ENCODE measurements around the gene USP46. TPM values are rescaled to one million over a fixed set of nuclear protein-coding genes. Genes with fewer than 3 reads are reported as not detected.
A peak's percentile ranks its signal among the peaks of the same experiment; 100 is the strongest.

USP46 gene, protein sequence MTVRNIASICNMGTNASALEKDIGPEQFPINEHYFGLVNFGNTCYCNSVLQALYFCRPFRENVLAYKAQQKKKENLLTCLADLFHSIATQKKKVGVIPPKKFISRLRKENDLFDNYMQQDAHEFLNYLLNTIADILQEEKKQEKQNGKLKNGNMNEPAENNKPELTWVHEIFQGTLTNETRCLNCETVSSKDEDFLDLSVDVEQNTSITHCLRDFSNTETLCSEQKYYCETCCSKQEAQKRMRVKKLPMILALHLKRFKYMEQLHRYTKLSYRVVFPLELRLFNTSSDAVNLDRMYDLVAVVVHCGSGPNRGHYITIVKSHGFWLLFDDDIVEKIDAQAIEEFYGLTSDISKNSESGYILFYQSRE
- total RNA-seq (10 to 100 TPM; 25.7 to 26.9 TPM), polyA plus RNA-seq (10 to 100 TPM in 1 of 2 donors, 1 to 10 TPM in 1; 6.4 to 12.0 TPM)

DNA sequence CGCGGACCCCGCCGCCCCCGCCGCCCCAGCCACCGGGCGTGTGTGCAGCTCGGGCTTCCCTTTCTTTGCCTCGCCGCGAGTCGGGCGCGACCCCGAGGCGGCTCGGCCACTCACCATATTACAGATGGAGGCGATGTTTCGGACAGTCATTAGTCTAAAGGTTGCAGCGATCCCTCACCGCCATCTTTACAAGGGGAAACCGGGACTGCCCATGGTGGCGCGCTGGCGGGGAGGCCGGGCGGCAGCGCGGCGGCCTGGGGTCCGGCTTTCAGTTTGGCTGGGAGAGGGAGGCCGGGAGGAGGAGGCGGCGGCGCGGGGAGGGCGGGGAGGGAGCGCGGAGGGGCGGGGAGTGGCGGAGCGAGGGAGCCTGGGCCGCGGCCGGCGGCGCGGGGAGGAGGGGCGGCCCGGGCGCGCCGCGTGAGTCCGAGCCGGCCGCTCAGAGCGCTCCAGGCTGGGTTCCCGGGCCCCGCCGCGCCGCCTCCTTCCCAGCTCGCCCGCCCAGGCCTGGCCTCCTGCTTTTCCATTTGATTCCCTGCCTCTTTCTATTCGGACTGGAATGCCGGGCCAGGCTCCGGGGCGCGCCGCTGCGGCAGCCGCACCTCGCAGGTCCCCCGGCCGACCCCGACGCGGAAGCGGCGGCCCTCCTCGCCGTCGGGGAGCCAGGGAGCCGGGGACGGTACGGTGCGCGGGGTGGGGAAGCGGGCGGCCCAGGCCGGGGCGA is at the start of gene USP46:
TSS of gene USP46 (minus strand) at position 301 of the 721 bp plus-strand sequence. CDS start at position 150, 151 bp downstream.
- H3K36me3 ChIP-seq (ENCODE audit: insufficient read depth, low read length), result no peaks in the 10 kb centered on the region
- POLR2A ChIA-PET (ENCODE audit: partially characterized antibody), result interaction anchor here (1.0 to 5.3 kb wide), 8 partner anchors 11 to 816 kb away, joined by 3 to 68 read pairs (median 4); partner anchors contain the start of gene DCUN1D4
- H3K4me3 ChIP-seq (ENCODE audit: low read length in 2 of 2), result peak within 1 kb of the TSS; percentile 57 to 59
- peak within 1 kb of the TSS; percentile 77 to 94 (median 92) for H3K27ac Mint-ChIP-seq
- H3K27me3 Mint-ChIP-seq, result no peaks in the 10 kb centered on the region
- intact Hi-C loops (cut with micrococcal nuclease), result loop anchor here (1.0 to 10.0 kb wide), 6 partner anchors 42 to 1436 kb away; partner anchors contain the start of gene RASL11B
- H3K27ac ChIP-seq (ENCODE audit: low read depth, low read length), result peak within 1 kb of the TSS; percentile 54
- no peaks in the 10 kb centered on the region for H3K27me3 ChIP-seq (ENCODE audit: insufficient read depth, low read length)
- H3K4me1 Mint-ChIP-seq, result peaks cover 32 to 53% (median 43%) of the 10 kb centered on the region in 4 donors
- peaks cover 30 to 31% of the 10 kb centered on the region in 2 donors for H3K36me3 Mint-ChIP-seq
- peak within 1 kb of the TSS; percentile 86 to 94 (median 92) for H3K4me3 Mint-ChIP-seq
- CTCF ChIA-PET (ENCODE audit: partially characterized antibody), result interaction anchor here (0.7 kb wide), 1 partner anchor 72 kb away, joined by 3 read pairs; no protein-coding TSS in a partner anchor
- peak; percentile 38 to 55 (median 50) for DNase-seq
- H3K9me3 ChIP-seq (ENCODE audit: control insufficient read depth in 1 of 2, low read length in 2 of 2), result no peaks in the 10 kb centered on the region
- H3K4me1 ChIP-seq (ENCODE audit: insufficient read depth, low read length), result peaks cover 24% of the 10 kb centered on the region
- H3K9me3 Mint-ChIP-seq, result peaks cover 0 to 21% (median 9%) of the 10 kb centered on the region in 8 donors

DNA sequence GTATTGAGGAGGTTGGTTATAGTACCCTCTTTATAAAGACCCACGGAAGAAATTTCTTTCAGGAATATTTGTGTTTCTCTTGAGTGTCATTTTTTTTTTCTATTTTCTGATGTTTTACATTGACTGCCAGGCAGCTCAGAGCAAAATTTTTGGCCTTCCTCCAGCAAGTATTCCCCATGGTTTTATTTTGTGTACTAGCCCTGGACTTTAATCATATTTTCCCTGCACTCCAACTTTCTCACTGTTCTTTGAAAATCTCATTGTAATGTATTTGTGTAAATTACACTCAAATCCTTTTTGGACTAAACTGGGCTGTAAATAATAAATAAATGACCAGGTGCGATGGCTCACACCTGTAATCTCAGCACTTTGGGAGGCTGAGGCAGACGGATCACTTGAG is 45.6 kb upstream of the USP46 start:
- Histone ChIP-seq H3K4me1 (ENCODE audit: insufficient read depth, low read length) (no peaks in the 10 kb centered on the region), H3K9me3 (ENCODE audit: control insufficient read depth in 1 of 2, low read length in 2 of 2) (no peaks in the 10 kb centered on the region), H3K4me3 (ENCODE audit: low read length in 2 of 2) (no peak overlapping the region), H3K36me3 (ENCODE audit: insufficient read depth, low read length) (no peaks in the 10 kb centered on the region), H3K27me3 (ENCODE audit: insufficient read depth, low read length) (no peaks in the 10 kb centered on the region), H3K27ac (ENCODE audit: low read depth, low read length) (no peak overlapping the region)
- ChIA-PET CTCF (ENCODE audit: partially characterized antibody) (no interaction called here), POLR2A (ENCODE audit: partially characterized antibody) (interaction anchor here (1.2 kb wide), 1 partner anchor 9 kb away, joined by 3 read pairs; no protein-coding TSS in a partner anchor)
- DNase-seq, result no peak
- H3K4me3 Mint-ChIP-seq, result no peak overlapping the region
- peaks cover 0 to 1% of the 10 kb centered on the region in 2 donors for H3K27me3 Mint-ChIP-seq
- H3K36me3 Mint-ChIP-seq, result no peaks in the 10 kb centered on the region
- H3K9me3 Mint-ChIP-seq, result no peaks in the 10 kb centered on the region
- no peak overlapping the region for H3K27ac Mint-ChIP-seq
- intact Hi-C loops (cut with micrococcal nuclease), result no loop called here
- H3K4me1 Mint-ChIP-seq, result no peaks in the 10 kb centered on the region

DNA sequence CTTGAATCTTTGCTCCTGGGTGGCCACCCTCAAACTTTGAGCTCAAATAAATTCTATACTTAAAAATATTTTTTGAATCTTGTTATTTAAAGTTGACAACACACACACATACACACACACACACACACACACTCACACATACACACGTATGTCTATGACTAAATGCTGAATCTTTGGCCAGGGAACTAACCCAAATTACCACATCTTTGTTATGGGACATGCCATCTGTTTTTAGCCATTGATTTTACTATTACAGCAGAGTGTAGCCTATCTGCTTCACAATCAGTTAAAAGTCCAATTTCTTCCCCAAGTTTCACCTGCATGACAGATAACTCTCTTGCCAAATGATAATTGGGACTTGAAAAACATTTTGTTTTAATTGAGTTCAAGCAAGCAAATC is 45.0 kb upstream of the USP46 start:
- CTCF ChIA-PET (ENCODE audit: partially characterized antibody), result no interaction called here
- POLR2A ChIA-PET (ENCODE audit: partially characterized antibody), result interaction anchor here (1.2 kb wide), 1 partner anchor 9 kb away, joined by 3 read pairs; no protein-coding TSS in a partner anchor
- no peak for DNase-seq

DNA sequence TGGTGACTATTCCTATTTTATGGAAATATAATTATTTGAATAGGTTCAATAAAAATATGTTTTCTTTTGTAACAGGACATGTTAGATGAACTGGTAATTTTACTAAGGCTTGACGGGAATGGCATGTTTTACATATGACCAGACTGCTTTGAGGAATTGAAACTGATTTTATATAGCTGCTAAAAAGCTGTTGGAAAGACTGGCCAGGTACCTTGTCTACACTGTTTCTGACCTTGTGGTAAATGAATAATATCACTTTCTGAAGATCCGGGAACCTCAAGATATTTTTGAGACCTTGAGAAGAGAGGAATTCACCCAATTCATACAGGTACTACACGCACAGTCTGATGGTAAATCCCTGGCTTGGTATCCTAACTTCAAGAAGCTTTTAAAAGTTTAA is 42.1 kb upstream of the USP46 start:
- Mint-ChIP-seq H3K4me3 (no peak overlapping the region), H3K27ac (no peak overlapping the region), H3K36me3 (no peaks in the 10 kb centered on the region), H3K27me3 (peaks cover 0 to 1% of the 10 kb centered on the region in 2 donors), H3K9me3 (no peaks in the 10 kb centered on the region), H3K4me1 (peaks cover 3 to 6% (median 4%) of the 10 kb centered on the region in 4 donors)
- H3K36me3 ChIP-seq (ENCODE audit: insufficient read depth, low read length), result no peaks in the 10 kb centered on the region
- ChIA-PET POLR2A (ENCODE audit: partially characterized antibody) (interaction anchor here (2.2 kb wide), 1 partner anchor 21 kb away, joined by 6 read pairs; no protein-coding TSS in a partner anchor), CTCF (ENCODE audit: partially characterized antibody) (no interaction called here)
- intact Hi-C loops (cut with micrococcal nuclease), result no loop called here
- no peak for DNase-seq
- no peaks in the 10 kb centered on the region for H3K27me3 ChIP-seq (ENCODE audit: insufficient read depth, low read length)
- H3K4me3 ChIP-seq (ENCODE audit: low read length in 2 of 2), result no peak overlapping the region
- no peaks in the 10 kb centered on the region for H3K4me1 ChIP-seq (ENCODE audit: insufficient read depth, low read length)
- H3K27ac ChIP-seq (ENCODE audit: low read depth, low read length), result no peak overlapping the region
- H3K9me3 ChIP-seq (ENCODE audit: control insufficient read depth in 1 of 2, low read length in 2 of 2), result no peaks in the 10 kb centered on the region

More for the DNA sequence above, 45.0 kb upstream of the USP46 start:
- Histone ChIP-seq H3K9me3 (ENCODE audit: control insufficient read depth in 1 of 2, low read length in 2 of 2) (no peaks in the 10 kb centered on the region), H3K27ac (ENCODE audit: low read depth, low read length) (no peak overlapping the region), H3K36me3 (ENCODE audit: insufficient read depth, low read length) (no peaks in the 10 kb centered on the region), H3K4me3 (ENCODE audit: low read length in 2 of 2) (no peak overlapping the region), H3K27me3 (ENCODE audit: insufficient read depth, low read length) (no peaks in the 10 kb centered on the region), H3K4me1 (ENCODE audit: insufficient read depth, low read length) (no peaks in the 10 kb centered on the region)
- intact Hi-C loops (cut with micrococcal nuclease), result no loop called here
- H3K36me3 Mint-ChIP-seq, result no peaks in the 10 kb centered on the region
- H3K27me3 Mint-ChIP-seq, result peaks cover 0 to 1% of the 10 kb centered on the region in 2 donors
- H3K4me3 Mint-ChIP-seq, result no peak overlapping the region
- H3K9me3 Mint-ChIP-seq, result no peaks in the 10 kb centered on the region
- H3K4me1 Mint-ChIP-seq, result no peaks in the 10 kb centered on the region
- no peak overlapping the region for H3K27ac Mint-ChIP-seq

DNA sequence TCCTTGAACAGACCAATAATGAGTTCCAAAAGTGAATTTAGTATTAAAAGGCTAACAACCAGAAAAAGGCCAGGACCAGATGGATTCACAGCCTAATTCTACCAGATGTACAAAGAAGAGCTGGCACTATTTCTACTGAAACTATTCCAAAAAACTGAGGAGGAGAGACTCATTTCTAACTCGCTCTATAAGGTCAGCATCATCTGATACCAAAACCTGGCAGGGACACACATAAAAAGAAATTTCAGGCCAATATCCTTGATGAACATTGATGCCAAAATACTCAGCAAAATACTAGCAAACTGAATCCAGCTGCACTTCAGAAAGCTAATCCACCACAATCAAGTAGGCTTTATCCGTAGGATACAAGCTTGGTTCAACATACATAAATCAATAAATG is 35.8 kb upstream of the USP46 start:
- H3K9me3 Mint-ChIP-seq, result peaks cover 3 to 33% (median 27%) of the 10 kb centered on the region in 8 donors
- no peak overlapping the region for H3K27ac ChIP-seq (ENCODE audit: low read depth, low read length)
- H3K27me3 Mint-ChIP-seq, result peaks cover 0 to 10% of the 10 kb centered on the region in 2 donors
- no peaks in the 10 kb centered on the region for H3K9me3 ChIP-seq (ENCODE audit: control insufficient read depth in 1 of 2, low read length in 2 of 2)
- CTCF ChIA-PET (ENCODE audit: partially characterized antibody), result no interaction called here
- peaks cover 3 to 7% (median 5%) of the 10 kb centered on the region in 4 donors for H3K4me1 Mint-ChIP-seq
- no peak overlapping the region for H3K4me3 ChIP-seq (ENCODE audit: low read length in 2 of 2)
- DNase-seq, result no peak
- no peaks in the 10 kb centered on the region for H3K27me3 ChIP-seq (ENCODE audit: insufficient read depth, low read length)
- H3K36me3 Mint-ChIP-seq, result peaks cover 20 to 29% of the 10 kb centered on the region in 2 donors
- H3K4me1 ChIP-seq (ENCODE audit: insufficient read depth, low read length), result no peaks in the 10 kb centered on the region
- no peak overlapping the region for H3K4me3 Mint-ChIP-seq
- no peaks in the 10 kb centered on the region for H3K36me3 ChIP-seq (ENCODE audit: insufficient read depth, low read length)
- no peak overlapping the region for H3K27ac Mint-ChIP-seq
- POLR2A ChIA-PET (ENCODE audit: partially characterized antibody), result no interaction called here
- intact Hi-C loops (cut with micrococcal nuclease), result no loop called here

DNA sequence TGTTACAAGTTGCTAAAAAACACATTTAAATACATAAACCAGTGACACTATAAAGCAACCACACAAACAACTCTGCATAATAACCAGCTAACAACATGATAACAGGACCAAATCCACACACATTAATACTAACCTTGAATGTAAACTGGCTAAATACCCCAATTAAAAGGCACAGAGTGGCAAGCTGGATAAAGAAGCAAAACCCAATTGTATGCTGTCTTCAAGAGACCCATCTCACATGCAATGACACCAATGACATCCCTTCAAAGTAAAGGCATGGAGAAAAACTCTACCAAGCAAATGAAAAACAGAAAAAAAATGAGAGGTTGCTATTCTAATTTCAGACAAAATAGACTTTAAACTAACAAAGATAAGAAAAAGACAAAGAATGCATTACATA is 34.4 kb upstream of the USP46 start:
- Mint-ChIP-seq H3K27ac (no peak overlapping the region), H3K27me3 (peaks cover 0 to 10% of the 10 kb centered on the region in 2 donors)
- intact Hi-C loops (cut with micrococcal nuclease), result no loop called here

DNA sequence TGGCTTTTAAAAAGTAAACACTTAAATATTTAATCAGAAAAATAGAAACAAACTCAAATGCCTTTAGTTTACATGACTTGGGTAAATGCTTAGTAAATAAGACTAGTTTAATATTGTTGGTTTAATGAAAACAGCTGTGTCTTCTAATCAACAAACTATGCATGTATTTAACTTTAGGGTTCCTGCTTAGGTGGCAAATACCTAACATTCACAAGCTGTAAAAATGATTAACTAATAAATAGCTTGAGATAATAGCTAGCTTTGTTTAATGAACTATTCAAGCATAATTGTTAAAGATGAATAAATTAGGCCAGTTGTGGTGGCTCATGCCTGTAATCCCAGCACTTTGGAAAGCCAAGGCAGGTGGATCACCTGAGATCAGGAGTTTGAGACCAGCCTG is 30.0 kb upstream of the USP46 start:
- H3K27ac ChIP-seq (ENCODE audit: low read depth, low read length), result no peak overlapping the region
- H3K9me3 ChIP-seq (ENCODE audit: control insufficient read depth in 1 of 2, low read length in 2 of 2), result no peaks in the 10 kb centered on the region
- Mint-ChIP-seq H3K27ac (no peak overlapping the region), H3K4me3 (no peak overlapping the region), H3K4me1 (no peaks in the 10 kb centered on the region), H3K27me3 (peaks cover 4 to 7% of the 10 kb centered on the region in 2 donors), H3K36me3 (peaks cover 16 to 20% of the 10 kb centered on the region in 2 donors), H3K9me3 (peaks cover 3 to 25% (median 22%) of the 10 kb centered on the region in 8 donors)
- intact Hi-C loops (cut with micrococcal nuclease), result no loop called here
- H3K27me3 ChIP-seq (ENCODE audit: insufficient read depth, low read length), result no peaks in the 10 kb centered on the region
- no peaks in the 10 kb centered on the region for H3K4me1 ChIP-seq (ENCODE audit: insufficient read depth, low read length)
- no peaks in the 10 kb centered on the region for H3K36me3 ChIP-seq (ENCODE audit: insufficient read depth, low read length)
- ChIA-PET CTCF (ENCODE audit: partially characterized antibody) (interaction anchor here (0.6 to 1.1 kb wide), 2 partner anchors 9 to 49 kb away, joined by 3 read pairs; no protein-coding TSS in a partner anchor), POLR2A (ENCODE audit: partially characterized antibody) (interaction anchor here (0.7 to 1.4 kb wide), 2 partner anchors 23 to 30 kb away, joined by 3 to 4 read pairs; partner anchors contain the start of gene USP46)
- no peak overlapping the region for H3K4me3 ChIP-seq (ENCODE audit: low read length in 2 of 2)
- no peak for DNase-seq

More for the DNA sequence above, 34.4 kb upstream of the USP46 start:
- Histone ChIP-seq H3K27me3 (ENCODE audit: insufficient read depth, low read length) (no peaks in the 10 kb centered on the region), H3K36me3 (ENCODE audit: insufficient read depth, low read length) (no peaks in the 10 kb centered on the region), H3K4me1 (ENCODE audit: insufficient read depth, low read length) (no peaks in the 10 kb centered on the region), H3K4me3 (ENCODE audit: low read length in 2 of 2) (no peak overlapping the region), H3K9me3 (ENCODE audit: control insufficient read depth in 1 of 2, low read length in 2 of 2) (no peaks in the 10 kb centered on the region), H3K27ac (ENCODE audit: low read depth, low read length) (no peak overlapping the region)
- Mint-ChIP-seq H3K9me3 (peaks cover 3 to 33% (median 27%) of the 10 kb centered on the region in 8 donors), H3K36me3 (peaks cover 20 to 29% of the 10 kb centered on the region in 2 donors), H3K4me1 (peaks cover 3 to 7% (median 5%) of the 10 kb centered on the region in 4 donors), H3K4me3 (no peak overlapping the region)
- CTCF ChIA-PET (ENCODE audit: partially characterized antibody), result no interaction called here
- POLR2A ChIA-PET (ENCODE audit: partially characterized antibody), result no interaction called here
- no peak for DNase-seq
